GM12875 (cell line): ENCODE data around the gene SCN2A.
"Not testable (repeated sequence)": the region's sequence is repeated elsewhere in the genome, so short reads cannot be mapped to it uniquely, and the experiment has no call there.

Experiments used
- H3K4me3 ChIP-seq: one replicate; pipeline ENCODE4 v1.5.1; 2011; ENCODE audit warnings: low read depth, low read length, control low read depth
- CTCF ChIP-seq: IDR thresholded peaks from 2 replicates; pipeline ENCODE4 v1.5.1; 2011; ENCODE audit warnings: low read depth, mild to moderate bottlenecking, control low read depth, inconsistent platforms, low read length, moderate library complexity, borderline replicate concordance; ENCODE audit not compliant: insufficient read depth

The SCN2A gene

GRCh38 chr2:165251366-165251765, 12.2 kb downstream of the SCN2A start:
- H3K4me3 ChIP-seq = no peak overlapping the region
- no peak for TF ChIP-seq CTCF

- no peak overlapping the region for H3K4me3 ChIP-seq
- TF ChIP-seq CTCF = no peak
Observed at GRCh38 chr2:165253178-165253577, 14.0 kb downstream of the SCN2A start.

- H3K4me3 ChIP-seq = no peak overlapping the region
- TF ChIP-seq CTCF = no peak
Observed at GRCh38 chr2:165256618-165257017, 17.4 kb downstream of the SCN2A start.

- not testable (repeated sequence) for H3K4me3 ChIP-seq
Observed at GRCh38 chr2:165260347-165260746, 21.1 kb downstream of the SCN2A start.

- no peak overlapping the region for H3K4me3 ChIP-seq
- no peak for TF ChIP-seq CTCF
Observed at GRCh38 chr2:165268754-165269153, 29.5 kb downstream of the SCN2A start.

- no peak for TF ChIP-seq CTCF
Observed at GRCh38 chr2:165273176-165273575, 34.0 kb downstream of the SCN2A start.

GRCh38 chr2:165274698-165275097, 35.5 kb downstream of the SCN2A start:
- TF ChIP-seq CTCF = no peak
- no peak overlapping the region for H3K4me3 ChIP-seq

More at GRCh38 chr2:165273176-165273575, 34.0 kb downstream of the SCN2A start:
- no peak overlapping the region for H3K4me3 ChIP-seq

- TF ChIP-seq CTCF = no peak
- H3K4me3 ChIP-seq = no peak overlapping the region
Observed at GRCh38 chr2:165275932-165276331, 36.7 kb downstream of the SCN2A start.
